Mucosa of descending colon (tissue), 3 donors: Measurements from ENCODE around the gene CPS1. TPM values are rescaled to one million over a fixed set of nuclear protein-coding genes. Genes with fewer than 3 reads are reported as not detected.

Experiments
- ATAC-seq: fragments of 200-7000 bp; cut with Tn5 transposase; one replicate; pipeline ENCODE4 v1.9.1; 2020; ENCODE audit warnings: mild to moderate bottlenecking, moderate library complexity
- DNase-seq, 3 donors: peaks; one replicate each; pipeline ENCODE4 v3.0.0-alpha.2; 2020
- H3K36me3 ChIP-seq: fragments of 200-600 bp; one replicate; pipeline ENCODE4 v1.8.0; 2021; ENCODE audit warnings: low read depth, mild to moderate bottlenecking
- H3K4me1 ChIP-seq: fragments of 200-600 bp; one replicate; pipeline ENCODE4 v1.8.0; 2021; ENCODE audit warnings: low read depth, mild to moderate bottlenecking
- H3K4me3 ChIP-seq: fragments of 200-600 bp; one replicate; pipeline ENCODE4 v1.8.0; 2021; ENCODE audit warnings: mild to moderate bottlenecking
- H3K9me3 ChIP-seq: fragments of 200-600 bp; one replicate; pipeline ENCODE4 v1.8.0; 2021; ENCODE audit warnings: mild to moderate bottlenecking
- CTCF ChIP-seq: fragments of 200-600 bp; IDR thresholded peaks from one replicate; pipeline ENCODE4 v1.8.0; 2022; ENCODE audit warnings: antibody characterized with exemption, mild to moderate bottlenecking
- intact Hi-C, 2 donors: fragments of 100-400 bp; cut with DNase I in 1 of 2; cut with micrococcal nuclease in 1 of 2; formaldehyde crosslinking; loops; one replicate each; pipeline versions ENCODE4 v1.11.0 to v1.11.1; 2022; cut with DNase I, micrococcal nuclease
- total RNA-seq, 3 donors: library from RNA; stranded (reverse); fragmentation: NEBNext Ultra II Directional in 2 of 3; extraction: Animal tissue kit (Norgen Biotek cat#: 25700) in 2 of 3; gene quantifications; one replicate each; pipeline versions ENCODE4 v1.2.1 to v1.2.4, GENCODE V29; 2021 to 2023
- donor health status: DM: no; HTN: no; CAD: no; lungs with moderate emphysema.
- donor health status: DM: no; HTN: no; CAD: no.
- donor health status: DM: no; HTN: yes; CAD: no.

The CPS1 gene
- total RNA-seq, 3 donors from 2014 or later, result 0.29 to 1.5 (median 0.99) TPM

GRCh38 chr2:210681491-210681890, 125.1 kb downstream of the CPS1 start:
- intact Hi-C loops, result no loop called here
- DNase-seq (no peak), ATAC-seq (no peak)
- no peaks in the 10 kb centered on the region for H3K9me3 ChIP-seq
- no peaks in the 10 kb centered on the region for H3K36me3 ChIP-seq
- H3K4me1 ChIP-seq, result no peaks in the 10 kb centered on the region
- no peak for TF ChIP-seq CTCF
- no peak overlapping the region for H3K4me3 ChIP-seq

- intact Hi-C loops, result no loop called here
- ATAC-seq (no peak), DNase-seq (no peak)
- Histone ChIP-seq H3K4me3 (no peak overlapping the region), H3K36me3 (no peaks in the 10 kb centered on the region), H3K4me1 (no peaks in the 10 kb centered on the region), H3K9me3 (no peaks in the 10 kb centered on the region)
- no peak for TF ChIP-seq CTCF
Measured at GRCh38 chr2:210686401-210686800, 130.0 kb downstream of the CPS1 start.

- intact Hi-C loops, result no loop called here
- no peak overlapping the region for H3K4me3 ChIP-seq
- ATAC-seq (no peak), DNase-seq (no peak)
- no peak for TF ChIP-seq CTCF
- no peaks in the 10 kb centered on the region for H3K36me3 ChIP-seq
- no peaks in the 10 kb centered on the region for H3K4me1 ChIP-seq
- no peaks in the 10 kb centered on the region for H3K9me3 ChIP-seq
Measured at GRCh38 chr2:210687786-210688470, 131.5 kb downstream of the CPS1 start.

DNA sequence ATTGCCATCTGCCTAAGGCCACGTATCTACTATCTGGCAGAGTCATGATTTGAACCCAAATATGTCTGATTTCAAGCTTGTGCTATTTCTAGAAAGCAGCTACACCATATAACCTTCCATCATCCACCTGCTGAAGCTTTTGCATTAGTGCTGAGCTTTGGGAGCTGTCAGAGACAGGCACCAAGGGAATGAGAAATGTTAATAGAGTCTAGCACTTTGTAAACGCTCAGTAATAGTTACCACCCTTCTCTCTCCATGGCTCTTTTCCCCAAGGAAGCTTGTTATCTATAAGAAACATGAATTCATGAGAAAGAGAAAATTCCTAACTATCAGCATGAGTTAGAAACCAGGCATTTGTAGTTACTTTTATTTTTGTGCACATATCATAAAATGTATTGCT, 151.5 kb downstream of the CPS1 start:
- Histone ChIP-seq H3K9me3 (no peaks in the 10 kb centered on the region), H3K36me3 (no peaks in the 10 kb centered on the region), H3K4me3 (no peak overlapping the region), H3K4me1 (no peaks in the 10 kb centered on the region)
- ATAC-seq, result no peak
- intact Hi-C loops, result no loop called here
- no peak for DNase-seq
- no peak for TF ChIP-seq CTCF

DNA sequence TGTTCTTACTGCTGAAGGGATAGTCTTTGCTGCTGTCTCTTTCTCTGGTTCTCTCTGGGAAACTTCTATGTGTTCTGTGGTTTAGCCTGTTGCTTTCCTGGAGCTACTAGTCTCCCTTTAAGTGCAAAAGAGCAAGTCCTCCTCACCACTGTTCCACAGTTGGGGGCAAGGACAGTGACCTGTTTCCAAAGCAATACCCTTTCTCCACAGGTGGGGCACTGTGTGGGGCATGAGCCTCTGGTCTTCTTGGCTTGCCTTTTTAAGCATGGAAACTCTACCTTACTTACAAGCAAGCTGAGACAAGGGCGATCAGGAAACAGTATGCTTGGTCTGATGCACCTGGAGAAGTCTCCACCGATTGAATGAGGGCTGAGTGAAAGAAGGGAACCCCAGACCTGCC, 156.7 kb downstream of the CPS1 start:
- Histone ChIP-seq H3K4me1 (no peaks in the 10 kb centered on the region), H3K4me3 (no peak overlapping the region), H3K36me3 (no peaks in the 10 kb centered on the region), H3K9me3 (no peaks in the 10 kb centered on the region)
- ATAC-seq (no peak), DNase-seq (no peak)
- no peak for TF ChIP-seq CTCF
- intact Hi-C loops, result no loop called here
